ENCODE data around the gene KCTD3.

Gene KCTD3

GRCh38 chr1:215661033-215661432, 93.9 kb downstream of the KCTD3 start:
- no peak for DNase-seq

- no peak for DNase-seq
Observed at GRCh38 chr1:215665215-215665614, 98.1 kb downstream of the KCTD3 start.

DNA sequence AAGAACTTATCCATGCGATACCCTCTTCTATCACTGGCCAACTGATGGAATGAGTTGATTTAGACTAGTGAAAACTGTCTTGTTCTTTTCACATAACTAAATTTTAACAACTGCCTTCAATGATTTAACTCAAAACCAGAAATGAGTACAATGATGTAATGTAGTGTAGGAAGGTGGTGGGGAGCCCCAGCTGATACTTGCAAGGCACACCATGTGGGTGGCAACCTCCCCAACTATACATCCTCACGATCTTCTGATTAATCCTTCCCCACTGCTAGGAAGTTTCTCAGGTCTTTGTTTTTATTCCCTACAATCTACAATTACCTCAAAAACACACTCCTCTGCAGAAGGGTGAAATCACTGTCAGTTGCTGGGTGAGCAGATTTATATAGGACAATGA, 100.7 kb downstream of the KCTD3 start:
- DNase-seq: no peak

GRCh38 chr1:215669806-215670491, 102.8 kb downstream of the KCTD3 start:
- no peak for DNase-seq
